Fibroblast of lung (primary cell): ENCODE data around the gene MYO1D.

Experiments used
- CTCF ChIP-seq, 2 donors: IDR thresholded peaks in 1 of 2; conservative IDR thresholded peaks in 1 of 2; 1 replicate in 1 of 2; 2 replicates in 1 of 2; pipeline ENCODE4 v1.5.1; 2011 to 2012; ENCODE audit warnings: low read length in 2 of 2, control low read depth in 1 of 2, inconsistent platforms in 1 of 2, low read depth in 1 of 2, mild to moderate bottlenecking in 1 of 2
- EZH2 ChIP-seq: IDR thresholded peaks from 2 replicates; pipeline ENCODE4 v1.5.1; 2012; ENCODE audit warnings: low read length, control low read depth, mild to moderate bottlenecking; ENCODE audit errors: missing control alignments

- no peak for TF ChIP-seq CTCF (conservative IDR thresholded peaks at IDR 0.05 in 1 of 2, IDR thresholded peaks at IDR 0.05 in 1 of 2; ENCODE audit: low read depth in 1 of 2, low read length in 2 of 2)
- TF ChIP-seq EZH2 = no peak
Observed at GRCh38 chr17:32916134-32916533, 39.2 kb upstream of the MYO1D start.
